A673 (cell line): ENCODE measurements around the gene ZFP30.

Source experiments
- CTCF ChIP-seq: fragments of 300-800, 200-600 bp; sonication (generic); conservative IDR thresholded peaks from 2 replicates; pipeline ENCODE4 v1.5.1; 2017; ENCODE audit warnings: low read depth, mild to moderate bottlenecking, antibody characterized with exemption, low read length, moderate library complexity, mixed read lengths
- EZH2 ChIP-seq: fragments of 200-600 bp; sonication (generic); IDR thresholded peaks from 2 replicates; pipeline ENCODE4 v1.6.1; 2017; ENCODE audit warnings: borderline replicate concordance, low read depth, mild to moderate bottlenecking, mixed read lengths, antibody characterized with exemption, low read length; ENCODE audit not compliant: poor library complexity, severe bottlenecking

DNA sequence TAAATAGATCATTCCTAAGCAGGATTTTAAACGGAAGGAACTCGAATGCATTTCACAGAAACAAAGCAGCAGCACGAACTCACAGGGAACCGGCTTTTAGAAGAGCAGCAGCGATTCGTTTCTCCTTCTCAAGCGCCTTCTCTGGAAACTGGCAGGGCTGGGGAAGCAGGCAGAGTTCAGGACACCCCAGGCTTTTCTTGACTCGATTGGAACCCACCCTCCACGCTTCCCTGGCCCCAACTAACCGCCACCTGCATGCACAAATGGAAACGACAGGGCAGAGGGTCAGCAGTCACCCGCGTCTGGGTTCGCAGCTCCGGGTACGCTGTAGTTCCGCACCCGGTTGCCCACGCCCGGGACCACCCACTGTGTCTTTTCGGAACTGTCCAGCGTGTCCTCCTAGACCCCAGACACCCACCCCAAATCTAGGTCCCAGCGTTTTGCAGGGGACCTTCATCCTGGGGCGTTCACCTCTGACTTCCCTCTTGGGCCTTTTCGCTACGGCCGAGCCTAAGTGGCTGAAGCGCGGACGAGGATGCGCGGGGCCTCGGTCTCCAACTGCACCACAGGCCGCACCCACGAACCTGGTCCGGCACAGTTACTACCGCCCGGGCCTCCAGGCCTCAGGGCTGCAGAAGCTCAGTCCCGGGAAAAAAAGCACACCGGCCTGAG, 500 bp downstream of the ZFP30 start:
- no peak for TF ChIP-seq CTCF
- TF ChIP-seq EZH2: no peak
